Caco-2 (cell line): ENCODE measurements around the gene SARDH. TPM values are rescaled to one million over a fixed set of nuclear protein-coding genes. Genes with fewer than 3 reads are reported as not detected.

Source experiments
- BruUV-seq: library from RNA; stranded (reverse); fragments of 400-500 nt; replicated peaks from 2 replicates; lab custom pipeline; 2021; lab: Mats Ljungman, UMichigan
- CTCF ChIA-PET: fragments of 300-600 bp; sonication (Branson Sonifier 250); formaldehyde crosslinking; loops from one replicate; lab custom pipeline; 2022; ENCODE audit warnings: antibody characterized with exemption; lab: Charles Lee
- POLR2A ChIA-PET: fragments of 300-600 bp; sonication (Branson Sonifier 250); formaldehyde crosslinking; loops from one replicate; lab custom pipeline; 2022; ENCODE audit warnings: antibody characterized with exemption; lab: Charles Lee
- DNase-seq, 2 experiments: peaks; one replicate each; pipeline versions ENCODE4 v3.0.0 to v3.0.0-alpha.2; 2020 to 2022
- H3K27me3 ChIP-seq: replicated peaks from 2 replicates; pipeline ENCODE4 v1.6.0; 2011; ENCODE audit warnings: low read length; ENCODE audit not compliant: control insufficient read depth, insufficient read depth
- H3K36me3 ChIP-seq: 2 replicates; pipeline ENCODE4 v1.5.1; 2011; ENCODE audit warnings: low read length; ENCODE audit not compliant: control insufficient read depth, insufficient read depth
- H3K4me1 ChIP-seq: fragments of 250-450 bp; sonication (Bioruptor Pico); 2 replicates; pipeline ENCODE4 v1.5.1; 2020; ENCODE audit warnings: mild to moderate bottlenecking
- H3K4me3 ChIP-seq: 2 replicates; pipeline ENCODE4 v1.5.1; 2011; ENCODE audit warnings: low read depth, mild to moderate bottlenecking, control low read depth, low read length
- H3K9me3 ChIP-seq: fragments of 250-450 bp; sonication (Bioruptor Pico); 2 replicates; pipeline ENCODE4 v1.5.1; 2020; ENCODE audit warnings: mild to moderate bottlenecking, moderate library complexity
- H3K27ac Mint-ChIP-seq: one replicate; pipeline ENCODE4 v1.8.0; 2022; ENCODE audit warnings: mixed read lengths; ENCODE audit not compliant: unreplicated experiment
- H3K27me3 Mint-ChIP-seq: one replicate; pipeline ENCODE4 v1.8.0; 2022; ENCODE audit warnings: mixed read lengths; ENCODE audit not compliant: insufficient read depth, unreplicated experiment
- H3K36me3 Mint-ChIP-seq: one replicate; pipeline ENCODE4 v1.8.0; 2022; ENCODE audit warnings: mild to moderate bottlenecking, mixed read lengths; ENCODE audit not compliant: insufficient read depth, unreplicated experiment
- H3K4me1 Mint-ChIP-seq: one replicate; pipeline ENCODE4 v1.8.0; 2022; ENCODE audit warnings: low read depth, mixed read lengths; ENCODE audit not compliant: unreplicated experiment
- H3K4me3 Mint-ChIP-seq: one replicate; pipeline ENCODE4 v1.8.0; 2022; ENCODE audit warnings: mild to moderate bottlenecking, moderate library complexity, mixed read lengths; ENCODE audit not compliant: unreplicated experiment
- H3K9me3 Mint-ChIP-seq: one replicate; pipeline ENCODE4 v1.8.0; 2022; ENCODE audit warnings: mixed read lengths; ENCODE audit not compliant: unreplicated experiment
- CTCF ChIP-seq, 2 experiments: fragments of 200-600 bp in 1 of 2; IDR thresholded peaks; 1 replicate in 1 of 2; 2 replicates in 1 of 2; pipeline versions ENCODE4 v1.5.1 to v1.8.0; 2011 to 2022; ENCODE audit warnings: antibody characterized with exemption in 1 of 2, control low read depth in 1 of 2, inconsistent platforms in 1 of 2, low read depth in 1 of 2, low read length in 1 of 2, mild to moderate bottlenecking in 1 of 2, moderate library complexity in 1 of 2; ENCODE audit not compliant: insufficient read depth in 1 of 2, severe bottlenecking in 1 of 2, unreplicated experiment in 1 of 2
- intact Hi-C: fragments of 100-400 bp; cut with micrococcal nuclease; formaldehyde crosslinking; loops from one replicate; pipeline ENCODE4 v1.10.0; 2022; ENCODE audit not compliant: unreplicated experiment
- total RNA-seq: library from RNA; stranded (reverse); gene quantifications from 2 replicates; pipeline ENCODE4 v1.2.3, GENCODE V29; 2022

The SARDH gene
- total RNA-seq, 1 experiment from 2014 or later, result 0.36 TPM

GRCh38 chr9:133631111-133631510 is 107.0 kb downstream of the SARDH start:
- POLR2A ChIA-PET, result no interaction called here
- H3K27me3 ChIP-seq, result no peaks in the 10 kb centered on the region

GRCh38 chr9:133629221-133630110 is 108.7 kb downstream of the SARDH start:
- ChIA-PET CTCF (no interaction called here), POLR2A (no interaction called here)
- Histone ChIP-seq H3K36me3 (no peaks in the 10 kb centered on the region), H3K9me3 (peaks cover 10% of the 10 kb centered on the region), H3K27me3 (no peaks in the 10 kb centered on the region), H3K4me3 (no peak overlapping the region), H3K4me1 (no peaks in the 10 kb centered on the region)
- Mint-ChIP-seq H3K36me3 (no peaks in the 10 kb centered on the region), H3K4me3 (no peak overlapping the region), H3K27ac (no peak overlapping the region), H3K9me3 (peaks cover 16% of the 10 kb centered on the region), H3K4me1 (no peaks in the 10 kb centered on the region), H3K27me3 (peaks cover 12% of the 10 kb centered on the region)
- no TSS peak for BruUV-seq
- intact Hi-C loops, result no loop called here
- DNase-seq, result no peak
- TF ChIP-seq CTCF (IDR thresholded peaks at IDR 0.05; ENCODE audit: insufficient read depth in 1 of 2, low read depth in 1 of 2, low read length in 1 of 2, severe bottlenecking in 1 of 2, unreplicated experiment in 1 of 2), result no peak

More at GRCh38 chr9:133631111-133631510, 107.0 kb downstream of the SARDH start:
- peaks cover 4% of the 10 kb centered on the region for H3K9me3 ChIP-seq
- no peaks in the 10 kb centered on the region for H3K4me1 Mint-ChIP-seq
- H3K36me3 Mint-ChIP-seq, result no peaks in the 10 kb centered on the region
- BruUV-seq, result no TSS peak
- H3K4me1 ChIP-seq, result no peaks in the 10 kb centered on the region
- CTCF ChIA-PET, result no interaction called here
- no peak for TF ChIP-seq CTCF (IDR thresholded peaks at IDR 0.05; ENCODE audit: insufficient read depth in 1 of 2, low read depth in 1 of 2, low read length in 1 of 2, severe bottlenecking in 1 of 2, unreplicated experiment in 1 of 2)
- peaks cover 12% of the 10 kb centered on the region for H3K9me3 Mint-ChIP-seq
- DNase-seq, result no peak
- intact Hi-C loops, result no loop called here
- H3K4me3 Mint-ChIP-seq, result no peak overlapping the region
- H3K27ac Mint-ChIP-seq, result no peak overlapping the region
- no peak overlapping the region for H3K4me3 ChIP-seq
- H3K27me3 Mint-ChIP-seq, result peaks cover 16% of the 10 kb centered on the region
- H3K36me3 ChIP-seq, result no peaks in the 10 kb centered on the region

GRCh38 chr9:133628766-133629165 is 109.4 kb downstream of the SARDH start:
- Mint-ChIP-seq H3K27ac (no peak overlapping the region), H3K4me1 (no peaks in the 10 kb centered on the region), H3K27me3 (peaks cover 10% of the 10 kb centered on the region), H3K36me3 (no peaks in the 10 kb centered on the region), H3K4me3 (no peak overlapping the region), H3K9me3 (peaks cover 16% of the 10 kb centered on the region)
- Histone ChIP-seq H3K4me1 (no peaks in the 10 kb centered on the region), H3K36me3 (no peaks in the 10 kb centered on the region), H3K9me3 (peaks cover 10% of the 10 kb centered on the region), H3K4me3 (no peak overlapping the region), H3K27me3 (no peaks in the 10 kb centered on the region)
- BruUV-seq, result no TSS peak
- ChIA-PET POLR2A (no interaction called here), CTCF (no interaction called here)
- intact Hi-C loops, result no loop called here
- no peak for TF ChIP-seq CTCF (IDR thresholded peaks at IDR 0.05; ENCODE audit: insufficient read depth in 1 of 2, low read depth in 1 of 2, low read length in 1 of 2, severe bottlenecking in 1 of 2, unreplicated experiment in 1 of 2)
- no peak for DNase-seq
